GM19193 (cell line): ENCODE measurements around the gene TMEM72.

Source experiments
- POLR2A ChIP-seq: IDR thresholded peaks from 4 replicates; pipeline ENCODE4 v1.6.1; 2011; ENCODE audit not compliant: insufficient read depth, insufficient read length; ENCODE audit errors: extremely low read depth

TMEM72 gene

DNA sequence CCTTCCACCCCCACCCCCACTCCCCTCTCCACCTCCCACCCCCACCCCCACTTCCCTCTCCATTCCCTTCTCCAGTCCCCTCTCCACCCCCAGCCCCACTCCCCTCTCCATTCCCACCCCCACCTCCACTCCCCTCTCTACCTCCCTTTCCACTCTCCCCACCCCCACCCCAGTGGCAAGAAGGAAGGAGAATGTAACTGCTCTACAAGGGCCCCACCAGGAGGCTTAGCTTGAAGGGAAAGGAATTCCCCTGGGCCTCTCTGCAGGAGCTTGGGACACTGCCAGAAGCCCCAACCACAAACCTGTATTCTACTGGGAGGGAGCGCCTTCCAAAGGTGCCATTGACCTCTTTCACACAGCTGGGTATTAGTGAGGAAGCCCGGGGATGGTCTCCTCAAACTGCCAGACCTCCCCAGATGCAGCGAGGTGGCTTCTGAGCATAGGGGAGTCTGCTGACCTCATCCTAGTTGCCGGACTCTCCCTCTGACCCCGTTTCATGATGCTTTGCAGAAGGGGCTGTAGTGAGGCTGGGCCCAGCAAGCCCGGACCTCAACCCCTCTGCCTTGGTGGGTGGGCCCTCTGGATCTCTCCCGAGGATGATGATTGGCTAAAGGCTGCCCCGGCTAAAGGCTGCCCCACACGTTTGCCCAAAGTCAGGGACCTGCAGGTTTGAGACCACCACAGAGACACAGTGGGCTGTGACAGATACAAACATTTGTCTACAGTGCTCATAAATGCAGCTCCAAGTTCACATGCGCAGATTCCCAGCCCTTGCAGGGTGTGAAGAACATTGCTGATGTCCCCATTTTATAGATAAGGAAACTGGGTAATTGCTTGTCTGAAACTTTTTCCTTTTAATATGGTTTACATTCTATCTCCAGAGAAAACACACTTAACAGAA lies 64.5 kb downstream of the TMEM72 start:
- no peak for TF ChIP-seq POLR2A

DNA sequence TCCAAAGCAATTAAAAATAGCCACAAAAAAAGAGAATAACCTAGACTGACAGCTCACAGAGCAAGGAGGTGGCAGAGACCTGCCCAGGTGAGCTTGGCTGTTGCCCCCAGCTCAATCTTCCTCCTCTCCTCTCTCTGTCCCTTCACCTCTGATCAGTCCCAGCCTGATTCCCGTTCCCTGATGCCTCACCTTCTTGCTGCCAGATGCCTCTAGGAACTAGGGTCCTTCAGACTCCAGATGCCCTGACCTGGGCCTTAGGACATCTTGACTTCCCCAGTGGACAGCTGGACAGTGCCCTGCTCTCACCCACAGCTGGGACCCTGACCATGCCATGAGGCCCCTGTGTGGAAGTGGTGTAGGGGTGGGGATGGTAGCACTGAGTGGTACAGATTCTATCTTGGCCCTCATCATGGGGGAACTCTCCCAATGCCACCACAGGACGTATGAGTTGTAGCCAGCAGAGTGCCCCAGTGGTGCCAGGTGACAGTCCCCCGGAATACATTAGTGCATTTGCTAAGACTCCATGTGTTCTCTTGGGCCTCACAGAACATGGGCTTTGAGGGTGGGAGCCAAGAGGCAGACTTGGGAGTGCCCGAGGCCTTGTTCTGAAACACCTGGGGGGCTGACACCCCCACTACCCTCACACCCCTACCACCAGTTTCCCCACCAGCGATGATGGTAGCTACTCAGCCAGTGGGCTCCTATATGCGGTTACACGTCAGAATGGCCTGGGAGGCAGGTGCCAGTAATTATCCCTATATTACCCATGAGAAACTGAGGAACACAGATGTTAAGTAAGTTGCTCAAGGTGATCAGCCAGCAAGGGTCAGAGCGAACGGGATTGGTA lies 65.4 kb downstream of the TMEM72 start:
- no peak for TF ChIP-seq POLR2A

DNA sequence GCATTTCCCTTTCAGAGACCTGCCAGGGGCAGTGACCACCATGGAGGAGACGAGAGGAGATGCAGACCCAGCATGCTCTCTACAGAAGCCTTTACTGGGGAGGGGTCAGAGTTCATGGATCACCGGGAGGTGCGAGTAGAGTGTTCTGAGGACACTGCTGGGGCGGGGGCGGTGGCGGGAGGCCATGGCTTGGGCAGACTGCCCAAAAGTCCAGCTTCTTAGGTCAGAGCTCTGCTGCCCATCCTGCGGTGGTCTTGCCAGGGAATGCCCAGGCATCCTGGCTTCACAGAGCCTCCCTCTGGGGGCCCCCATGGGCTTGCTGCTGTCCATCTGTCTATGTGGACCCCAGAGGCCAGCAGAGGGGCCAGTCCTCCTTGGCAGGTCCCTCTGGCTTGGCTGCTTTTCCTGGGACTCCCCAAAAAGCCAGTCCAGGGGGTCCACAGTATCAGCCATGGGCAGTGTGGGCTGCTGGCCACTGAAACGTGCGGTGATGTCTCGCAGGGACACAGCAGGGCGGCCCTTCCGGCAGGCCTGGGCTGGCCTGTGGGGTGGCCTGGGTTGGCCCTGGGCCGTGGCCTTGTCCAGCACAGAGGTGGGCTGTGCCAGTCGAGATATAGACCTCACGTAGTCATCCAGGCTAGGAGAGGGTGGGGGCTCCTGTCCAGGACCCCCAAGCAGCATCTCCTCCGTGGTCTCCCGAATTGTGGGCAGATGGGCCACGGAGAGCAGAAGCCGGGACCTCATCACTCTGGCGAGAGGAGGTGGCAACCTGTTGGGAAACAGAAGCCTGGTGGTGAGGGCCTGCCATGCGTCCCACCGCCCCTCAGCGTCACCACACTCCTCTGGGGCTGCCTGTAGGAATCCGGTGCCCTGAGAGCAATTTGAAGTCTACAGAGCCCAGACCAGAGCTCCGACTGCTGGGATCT lies 66.4 kb downstream of the TMEM72 start:
- no peak for TF ChIP-seq POLR2A

DNA sequence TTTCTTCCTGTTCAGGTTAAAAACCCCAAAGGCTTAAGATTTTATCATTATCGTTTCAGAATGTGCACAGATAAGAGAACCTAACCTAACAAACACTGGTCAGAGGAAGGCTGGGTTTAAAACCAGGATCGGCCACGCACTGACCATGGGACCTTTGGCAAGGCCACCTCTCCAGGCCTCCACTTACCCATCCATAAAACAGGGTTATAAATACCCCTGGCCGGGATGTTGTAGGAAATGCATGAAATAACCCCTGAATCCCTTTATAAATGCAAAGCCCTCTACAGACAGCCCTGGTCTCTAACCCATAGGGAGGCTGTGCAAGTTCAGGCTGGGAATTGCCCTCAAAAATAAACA lies 67.1 kb downstream of the TMEM72 start:
- no peak for TF ChIP-seq POLR2A

DNA sequence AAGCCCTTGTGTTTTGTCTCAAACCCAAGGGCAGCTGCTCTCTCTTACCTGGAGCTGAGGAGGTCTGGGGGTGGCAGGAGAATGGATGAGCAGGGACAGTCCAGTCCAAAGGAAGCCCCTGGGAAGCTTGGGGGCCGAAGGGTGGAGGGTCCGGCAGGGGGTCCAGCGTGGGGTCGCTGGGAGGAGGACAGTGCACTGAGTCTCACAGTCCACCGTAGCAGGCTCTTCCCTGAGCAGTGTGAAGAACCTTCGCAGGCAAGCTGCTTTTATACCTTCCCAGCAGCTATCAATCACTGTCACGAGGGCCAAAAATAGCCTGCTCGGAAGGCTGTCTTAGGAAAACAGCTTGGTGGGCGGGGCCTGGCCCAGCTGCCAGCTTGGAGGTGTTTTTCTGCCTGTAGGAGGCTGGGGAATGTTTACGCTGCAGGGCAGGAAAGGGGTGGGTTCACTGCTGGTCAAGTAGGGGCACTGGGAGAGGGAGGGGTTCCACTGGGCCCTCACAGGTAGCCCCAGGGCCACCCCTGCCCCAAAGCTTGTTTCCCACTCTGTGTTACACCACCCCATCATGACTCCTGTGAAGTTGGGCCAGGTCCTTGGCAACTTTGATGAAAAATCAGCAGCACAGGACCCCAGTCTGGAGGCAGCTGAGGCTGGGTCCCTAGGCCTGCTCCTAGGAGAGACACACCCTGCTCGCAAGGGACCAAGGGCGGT lies 67.6 kb downstream of the TMEM72 start, which contains the start of gene DEPP1:
TSS of gene DEPP1 (minus strand) at position 240 of the 711 bp plus-strand sequence. CDS start 779 bp downstream, outside the sequence.
- TF ChIP-seq POLR2A, result peak; percentile 89

DNA sequence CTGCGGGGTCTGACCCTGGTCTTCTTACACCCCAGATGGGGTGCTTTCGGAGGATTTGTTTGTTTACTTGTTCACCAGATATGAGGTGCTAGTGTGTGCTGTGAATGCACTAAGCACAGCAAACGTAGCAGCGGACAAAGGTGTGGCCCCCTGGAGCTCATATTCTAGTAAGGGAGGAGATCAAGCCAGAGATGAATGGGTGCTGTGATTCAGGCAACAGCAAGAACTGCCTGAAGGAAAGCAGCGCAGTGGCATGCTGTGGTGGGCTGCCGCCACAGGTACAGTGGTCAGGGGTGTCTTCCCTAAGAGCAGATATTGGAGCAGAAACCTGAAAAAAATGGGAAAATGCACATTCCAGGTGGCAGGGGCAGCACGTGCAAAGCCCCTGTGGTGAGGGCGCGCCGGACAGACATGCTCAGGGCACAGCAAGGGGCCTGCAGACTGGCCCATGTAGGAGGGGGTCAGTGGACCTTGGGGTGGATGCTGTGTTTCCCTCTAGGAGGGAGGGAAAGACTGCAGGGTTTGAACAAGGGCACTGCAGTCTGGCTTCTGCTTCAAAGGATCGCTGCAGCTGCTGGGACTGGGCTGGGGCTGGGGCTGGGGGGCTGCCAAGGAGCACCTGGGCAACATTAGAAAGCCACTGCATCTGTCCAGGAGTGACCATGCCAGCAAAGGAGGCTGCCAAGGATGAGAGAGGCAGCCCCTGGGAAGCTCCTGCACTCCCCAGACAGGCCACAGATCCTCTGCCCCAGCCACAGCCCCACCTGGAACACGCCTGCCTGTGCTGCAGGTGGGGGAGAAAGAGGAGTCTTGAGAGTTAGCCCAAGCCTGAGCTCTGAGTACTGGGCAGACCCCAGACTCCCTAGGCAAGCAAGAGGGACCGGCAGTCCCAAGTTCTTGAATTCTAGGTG lies 68.4 kb downstream of the TMEM72 start:
- no peak for TF ChIP-seq POLR2A

DNA sequence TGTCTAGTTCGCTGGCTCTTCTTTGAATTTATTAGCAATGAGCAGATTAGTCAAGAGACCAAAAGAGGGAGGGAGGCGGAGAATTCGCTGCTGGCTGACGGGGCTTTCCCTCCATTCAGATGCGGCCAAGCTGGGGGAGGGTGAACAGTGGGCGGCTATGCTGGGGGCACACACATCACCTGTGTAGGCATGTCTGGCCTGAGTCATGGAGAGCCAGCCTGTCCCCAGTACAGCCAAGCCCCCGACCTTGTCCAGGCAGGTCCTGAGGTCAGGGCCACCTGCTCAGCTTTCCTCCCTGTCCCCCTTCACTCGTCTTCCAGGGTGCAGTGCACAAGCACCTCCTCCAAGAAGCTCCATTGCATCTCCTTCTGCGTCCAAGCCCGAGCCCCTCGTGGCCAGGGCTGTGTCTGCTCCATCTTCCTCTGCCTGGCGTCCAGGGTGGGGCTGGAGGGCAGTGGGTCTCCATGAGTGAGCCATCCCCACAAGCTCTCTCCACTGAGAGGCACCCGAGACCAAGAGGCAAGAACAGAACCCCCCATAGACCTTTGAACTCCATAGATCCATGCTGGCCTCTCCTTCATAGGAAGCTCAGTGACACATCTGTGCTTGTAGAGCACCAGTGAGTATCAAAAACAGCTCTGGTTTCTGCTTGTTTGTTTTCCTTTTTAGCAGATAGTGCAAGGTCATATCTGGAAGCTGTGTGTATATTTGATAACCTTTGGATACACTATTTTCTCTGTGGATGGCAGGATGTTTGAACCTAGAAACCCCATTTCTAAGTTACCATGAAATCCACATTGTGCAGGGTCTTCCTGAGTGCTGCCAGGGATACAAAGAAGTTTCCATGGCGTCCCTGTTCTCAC lies 69.4 kb downstream of the TMEM72 start:
- TF ChIP-seq POLR2A, result no peak

DNA sequence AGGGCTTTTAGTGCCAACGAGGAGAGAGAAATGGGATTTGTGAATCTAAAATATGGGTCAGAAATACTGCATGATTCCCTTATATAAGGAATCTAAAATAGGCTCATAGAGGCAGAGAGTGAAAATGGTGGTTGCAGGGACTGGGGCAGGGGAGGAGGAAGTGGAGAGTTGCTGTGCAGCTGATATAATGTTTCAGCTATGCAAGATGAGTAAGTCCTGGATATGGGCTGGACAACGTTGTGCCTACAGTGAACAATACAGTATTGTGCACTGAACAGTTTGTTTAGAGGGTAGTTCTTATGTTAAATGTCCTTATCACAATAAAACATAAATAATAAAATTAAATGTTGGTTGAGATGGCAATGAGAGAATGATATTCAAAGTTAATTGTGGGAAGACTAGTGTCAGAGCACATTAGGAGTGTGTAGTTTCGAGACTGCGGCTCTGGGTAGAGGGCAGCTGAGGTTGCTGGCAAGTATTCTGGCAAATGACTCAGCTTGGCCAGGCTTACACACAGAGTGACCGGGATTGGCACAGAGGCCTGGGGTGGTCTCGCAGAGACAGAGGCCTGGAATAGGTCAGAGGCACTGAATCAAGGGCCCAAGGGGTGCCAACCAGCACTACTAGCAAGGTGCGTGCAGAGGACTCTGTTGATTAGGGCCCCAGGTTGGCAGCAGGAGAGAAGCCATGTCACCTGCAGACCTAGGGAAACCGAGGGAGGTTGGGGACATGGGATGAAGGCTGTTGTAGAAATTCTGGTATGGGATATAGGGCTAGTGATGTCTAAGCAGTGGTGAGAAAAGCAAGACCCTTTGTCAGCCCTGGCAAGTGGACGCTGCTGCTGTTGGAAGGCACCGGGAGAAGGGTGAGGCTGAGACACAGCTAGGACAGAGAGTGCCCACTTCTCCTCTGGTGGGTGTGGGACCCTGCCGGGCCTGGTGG lies 70.3 kb downstream of the TMEM72 start:
- TF ChIP-seq POLR2A, result no peak

DNA sequence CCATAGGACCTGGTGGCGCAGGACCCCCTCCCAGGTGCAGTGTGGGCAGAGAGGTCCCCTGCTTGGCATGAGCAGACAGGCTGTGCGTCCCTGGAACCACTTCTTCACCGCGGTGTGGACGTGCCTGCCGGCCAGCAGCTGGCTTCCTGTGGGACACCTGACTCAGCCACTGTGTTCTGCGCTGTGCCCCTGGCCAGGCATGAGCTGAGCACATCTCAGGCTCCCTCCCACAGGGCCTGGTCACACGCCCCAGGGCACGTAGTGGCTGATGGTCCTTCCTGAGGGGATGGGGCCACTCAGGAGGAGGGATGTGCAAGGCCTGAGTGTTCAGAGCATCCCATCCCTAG lies 71.0 kb downstream of the TMEM72 start:
- TF ChIP-seq POLR2A, result no peak

DNA sequence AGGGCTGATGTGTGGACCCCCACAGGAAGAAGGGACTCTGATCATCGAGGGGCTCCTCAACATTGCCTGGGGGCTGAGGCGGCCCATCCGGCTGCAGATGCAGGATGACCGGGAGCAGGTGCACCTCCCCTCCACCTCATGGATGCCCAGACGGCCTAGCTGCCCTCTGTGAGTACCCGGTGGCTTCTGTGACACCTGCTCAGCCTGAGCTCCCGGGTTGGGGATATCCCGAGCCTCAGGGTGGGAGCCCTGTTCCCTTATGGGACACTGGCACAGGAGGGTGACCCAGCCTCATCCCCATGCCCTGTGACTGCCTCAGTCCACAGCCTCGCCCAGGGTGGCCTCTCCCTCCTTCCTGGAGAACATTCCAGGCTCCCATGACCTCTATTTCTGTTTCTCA lies 71.4 kb downstream of the TMEM72 start:
- no peak for TF ChIP-seq POLR2A
